Keratinocyte (primary cell): ENCODE results near the gene PKHD1. TPM values are rescaled to one million over a fixed set of nuclear protein-coding genes. Genes with fewer than 3 reads are reported as not detected.
A peak's percentile ranks its signal among the peaks of the same experiment; 100 is the strongest.

ENCODE experiments used
- DNase-seq: peaks from one replicate; pipeline ENCODE4 v3.0.0-alpha.2; 2011; ENCODE audit warnings: low read depth, missing footprints, low spot score
- FAIRE-seq: peaks from 2 replicates; lab custom pipeline; 2011; peaks lifted over from hg19 to GRCh38; lab: Jason Lieb, UNC
- H2AFZ ChIP-seq: 2 replicates; pipeline ENCODE4 v1.6.0; 2012; ENCODE audit warnings: low read length, control low read depth, inconsistent platforms; ENCODE audit not compliant: control insufficient read depth
- H3K27ac ChIP-seq: 2 replicates; pipeline ENCODE4 v1.5.1; 2011; ENCODE audit warnings: low read length; ENCODE audit not compliant: control insufficient read depth, insufficient read depth
- H3K27me3 ChIP-seq: 3 replicates; pipeline ENCODE4 v1.6.0; 2011; ENCODE audit warnings: low read length; ENCODE audit not compliant: control insufficient read depth, insufficient read depth; ENCODE audit errors: extremely low read depth
- H3K36me3 ChIP-seq, 2 experiments: 2 replicates in 1 of 2; 3 replicates in 1 of 2; pipeline ENCODE4 v1.5.1; 2011; ENCODE audit warnings: low read length in 2 of 2, mild to moderate bottlenecking in 1 of 2; ENCODE audit not compliant: control insufficient read depth in 2 of 2, insufficient read depth in 2 of 2; ENCODE audit errors: extremely low read depth in 1 of 2
- H3K4me1 ChIP-seq: 3 replicates; pipeline ENCODE4 v1.5.1; 2011; ENCODE audit warnings: low read length; ENCODE audit not compliant: control insufficient read depth, insufficient read depth; ENCODE audit errors: extremely low read depth
- H3K4me2 ChIP-seq: 3 replicates; pipeline ENCODE4 v1.6.0; 2011; ENCODE audit warnings: low read depth, low read length; ENCODE audit not compliant: control insufficient read depth, insufficient read depth; ENCODE audit errors: extremely low read depth
- H3K4me3 ChIP-seq, 3 experiments: fragments of 200-600 bp in 1 of 3; sonication (generic) in 1 of 3; 2 replicates in 2 of 3; 3 replicates in 1 of 3; pipeline ENCODE4 v1.5.1; 2011 to 2016; ENCODE audit warnings: low read length in 3 of 3, mild to moderate bottlenecking in 3 of 3, control low read depth in 2 of 3, inconsistent platforms in 1 of 3, low read depth in 1 of 3, mixed read lengths in 1 of 3, mixed run types in 1 of 3, moderate library complexity in 1 of 3; ENCODE audit not compliant: control insufficient read depth in 2 of 3, insufficient read depth in 2 of 3; ENCODE audit errors: extremely low read depth in 1 of 3
- H3K79me2 ChIP-seq: 2 replicates; pipeline ENCODE4 v1.6.0; 2012; ENCODE audit warnings: low read length; ENCODE audit not compliant: control insufficient read depth, insufficient read depth
- H3K9ac ChIP-seq: 3 replicates; pipeline ENCODE4 v1.6.0; 2011; ENCODE audit warnings: low read length; ENCODE audit not compliant: control insufficient read depth, insufficient read depth; ENCODE audit errors: extremely low read depth
- H3K9me1 ChIP-seq: 3 replicates; pipeline ENCODE4 v1.6.0; 2011; ENCODE audit warnings: low read length; ENCODE audit not compliant: control insufficient read depth, insufficient read depth; ENCODE audit errors: extremely low read depth
- H3K9me3 ChIP-seq: 2 replicates; pipeline ENCODE4 v1.5.1; 2012; ENCODE audit warnings: low read depth, low read length; ENCODE audit not compliant: control insufficient read depth
- H4K20me1 ChIP-seq: 3 replicates; pipeline ENCODE4 v1.6.0; 2011; ENCODE audit warnings: low read length; ENCODE audit not compliant: control insufficient read depth, insufficient read depth; ENCODE audit errors: extremely low read depth
- EZH2 ChIP-seq: IDR thresholded peaks from one replicate; pipeline ENCODE4 v1.6.1; 2012; ENCODE audit warnings: inconsistent platforms, mild to moderate bottlenecking, low read length, moderate library complexity
- dilution Hi-C: fragments of 300-500 bp; cut with MboI; formaldehyde crosslinking; loops from one replicate; pipeline ENCODE4 v1.7.0; 2020; ENCODE audit warnings: low sequenced_read_pairs; ENCODE audit not compliant: extremely low pct_ligation_motif_present
- polyA plus RNA-seq, 5 experiments: library from polyadenylated mRNA; depleted of rRNA in 3 of 5; stranded (reverse) in 3 of 5; stranded (forward) in 1 of 5; unstranded in 1 of 5; fragments of >200 nt; gene quantifications; 1 replicate in 1 of 5; 2 replicates in 3 of 5; 3 replicates in 1 of 5; pipeline versions ENCODE4 v1.2.1 to v1.2.3, GENCODE V29; 2011 to 2012; ENCODE audit warnings: missing spikeins in 2 of 5, low read depth in 1 of 5, low replicate concordance in 1 of 5
- TF ChIP-seq, protein P1 (sequence below), 3 experiments: IDR thresholded peaks in 1 of 3; conservative IDR thresholded peaks in 1 of 3; optimal IDR thresholded peaks in 1 of 3; 2 replicates in 2 of 3; 3 replicates in 1 of 3; pipeline versions ENCODE3 to v1.5.1; 2011; ENCODE audit warnings: low read length in 3 of 3, mild to moderate bottlenecking in 3 of 3, moderate library complexity in 2 of 3, control low read depth in 1 of 3, inconsistent platforms in 1 of 3; ENCODE audit not compliant: insufficient read depth in 2 of 3; ENCODE audit errors: extremely low read depth in 1 of 3

Gene PKHD1
- polyA plus RNA-seq, 1 donor (not counting 4 experiments of a cell fraction or from before 2014, with no cell fraction given), result under 0.01 TPM

DNA sequence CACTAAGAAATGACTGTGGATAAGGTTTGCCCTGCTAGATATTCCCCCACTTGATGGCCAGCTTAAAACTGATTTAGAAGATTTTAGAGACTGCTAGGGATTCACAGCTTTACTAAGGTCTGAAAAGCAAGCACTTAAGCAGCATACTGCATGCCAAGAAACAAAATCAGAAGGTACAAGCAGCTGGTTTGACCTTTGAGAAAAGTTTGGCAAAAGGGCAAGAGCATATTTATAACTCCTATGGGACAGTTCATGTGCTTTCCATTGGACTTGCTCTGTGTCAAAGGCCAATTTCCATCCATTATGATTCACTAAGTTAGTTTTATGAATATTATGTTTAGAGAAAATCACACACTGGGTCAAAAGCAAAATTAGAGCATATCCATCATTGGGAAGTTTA, 402.8 kb downstream of the PKHD1 start:
- DNase-seq (no peak), FAIRE-seq (no peak)
- H3K9ac ChIP-seq, result no peak overlapping the region
- no peak overlapping the region for H2AFZ ChIP-seq
- dilution Hi-C loops, result no loop called here
- H3K4me2 ChIP-seq, result no peak overlapping the region
- no peaks in the 10 kb centered on the region for H3K9me1 ChIP-seq
- H3K27ac ChIP-seq, result no peak overlapping the region
- H3K79me2 ChIP-seq, result no peaks in the 10 kb centered on the region
- H3K9me3 ChIP-seq, result no peaks in the 10 kb centered on the region
- H3K4me3 ChIP-seq, result no peak overlapping the region
- H3K4me1 ChIP-seq, result peaks cover 3% of the 10 kb centered on the region
- H4K20me1 ChIP-seq, result no peaks in the 10 kb centered on the region
- TF ChIP-seq EZH2, result no peak
- TF ChIP-seq, protein P1, sequence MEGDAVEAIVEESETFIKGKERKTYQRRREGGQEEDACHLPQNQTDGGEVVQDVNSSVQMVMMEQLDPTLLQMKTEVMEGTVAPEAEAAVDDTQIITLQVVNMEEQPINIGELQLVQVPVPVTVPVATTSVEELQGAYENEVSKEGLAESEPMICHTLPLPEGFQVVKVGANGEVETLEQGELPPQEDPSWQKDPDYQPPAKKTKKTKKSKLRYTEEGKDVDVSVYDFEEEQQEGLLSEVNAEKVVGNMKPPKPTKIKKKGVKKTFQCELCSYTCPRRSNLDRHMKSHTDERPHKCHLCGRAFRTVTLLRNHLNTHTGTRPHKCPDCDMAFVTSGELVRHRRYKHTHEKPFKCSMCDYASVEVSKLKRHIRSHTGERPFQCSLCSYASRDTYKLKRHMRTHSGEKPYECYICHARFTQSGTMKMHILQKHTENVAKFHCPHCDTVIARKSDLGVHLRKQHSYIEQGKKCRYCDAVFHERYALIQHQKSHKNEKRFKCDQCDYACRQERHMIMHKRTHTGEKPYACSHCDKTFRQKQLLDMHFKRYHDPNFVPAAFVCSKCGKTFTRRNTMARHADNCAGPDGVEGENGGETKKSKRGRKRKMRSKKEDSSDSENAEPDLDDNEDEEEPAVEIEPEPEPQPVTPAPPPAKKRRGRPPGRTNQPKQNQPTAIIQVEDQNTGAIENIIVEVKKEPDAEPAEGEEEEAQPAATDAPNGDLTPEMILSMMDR (optimal IDR thresholded peaks at IDR 0.05 in 1 of 3, IDR thresholded peaks at IDR 0.05 in 1 of 3, conservative IDR thresholded peaks at IDR 0.05 in 1 of 3; ENCODE audit: extremely low read depth in 1 of 3, insufficient read depth in 2 of 3, low read length in 3 of 3), result no peak
- no peaks in the 10 kb centered on the region for H3K36me3 ChIP-seq
- no peaks in the 10 kb centered on the region for H3K27me3 ChIP-seq

GRCh38 chr6:51684038-51684437, 403.4 kb downstream of the PKHD1 start:
- Histone ChIP-seq H3K9ac (no peak overlapping the region), H4K20me1 (no peaks in the 10 kb centered on the region), H3K27me3 (no peaks in the 10 kb centered on the region), H3K4me1 (peaks cover 7% of the 10 kb centered on the region), H3K4me3 (no peak overlapping the region), H3K36me3 (no peaks in the 10 kb centered on the region), H3K4me2 (no peak overlapping the region), H3K79me2 (no peaks in the 10 kb centered on the region), H2AFZ (no peak overlapping the region), H3K9me1 (no peaks in the 10 kb centered on the region), H3K9me3 (no peaks in the 10 kb centered on the region), H3K27ac (no peak overlapping the region)
- dilution Hi-C loops, result no loop called here
- DNase-seq, result no peak
- TF ChIP-seq, protein P1 (optimal IDR thresholded peaks at IDR 0.05 in 1 of 3, IDR thresholded peaks at IDR 0.05 in 1 of 3, conservative IDR thresholded peaks at IDR 0.05 in 1 of 3; ENCODE audit: extremely low read depth in 1 of 3, insufficient read depth in 2 of 3, low read length in 3 of 3), result peak in 1 of 3 experiments; percentile 21
- no peak for TF ChIP-seq EZH2
- no peak for FAIRE-seq
